SK-N-SH (cell line): ENCODE results near the gene AIF1L. TPM values are rescaled to one million over a fixed set of nuclear protein-coding genes. Genes with fewer than 3 reads are reported as not detected.

Source experiments
- CTCF ChIA-PET: fragments of 300-600, 350-600 bp; formaldehyde crosslinking; extraction: SDS; loops from one replicate; lab custom pipeline; 2021; lab: Yijun Ruan, JAX
- POLR2A ChIA-PET: fragments of 350-600 bp; sonication (Branson Sonifier 250); formaldehyde crosslinking; extraction: SDS; loops from one replicate; lab custom pipeline; 2020; ENCODE audit warnings: antibody characterized with exemption, inconsistent platforms; lab: Yijun Ruan, JAX
- DNase-seq: peaks from one replicate; pipeline ENCODE4 v3.0.0; 2012
- H2AFZ ChIP-seq: fragments of 200-600 bp; sonication (generic); 2 replicates; pipeline ENCODE4 v1.8.1; 2016; ENCODE audit warnings: antibody characterized with exemption, mild to moderate bottlenecking, low read depth
- H3F3A ChIP-seq: fragments of 200-600 bp; sonication (generic); replicated peaks from 2 replicates; pipeline ENCODE3; 2016; ENCODE audit warnings: antibody characterized with exemption, mild to moderate bottlenecking; ENCODE audit not compliant: insufficient read depth
- H3K27ac ChIP-seq, 2 experiments: fragments of 200-500 bp in 1 of 2; fragments of 200-600 bp in 1 of 2; sonication (Bioruptor generic) in 1 of 2; sonication (generic), shearing (Covaris generic) in 1 of 2; 2 replicates each; pipeline versions ENCODE4 v1.5.1 to v1.6.1; 2014 to 2016; ENCODE audit warnings: low read depth in 2 of 2, inconsistent platforms in 1 of 2, low read length in 1 of 2, mild to moderate bottlenecking in 1 of 2, mixed read lengths in 1 of 2
- H3K27me3 ChIP-seq: fragments of 200-600 bp; sonication (generic), shearing (Covaris generic); 2 replicates; pipeline ENCODE4 v1.6.1; 2016; ENCODE audit warnings: mixed run types; ENCODE audit not compliant: insufficient read depth
- H3K36me3 ChIP-seq, 2 experiments: fragments of 200-500 bp in 1 of 2; fragments of 200-600 bp in 1 of 2; sonication (Bioruptor generic) in 1 of 2; sonication (generic) in 1 of 2; replicated peaks in 1 of 2; 2 replicates each; pipeline versions ENCODE3 to v1.5.1; 2014 to 2016; ENCODE audit warnings: low read length in 1 of 2, mild to moderate bottlenecking in 1 of 2; ENCODE audit not compliant: insufficient read depth in 2 of 2, control insufficient read depth in 1 of 2
- H3K4me1 ChIP-seq, 2 experiments: fragments of 200-500 bp in 1 of 2; fragments of 200-600 bp in 1 of 2; sonication (Bioruptor generic) in 1 of 2; sonication (generic), shearing (Covaris generic) in 1 of 2; 2 replicates each; pipeline versions ENCODE4 v1.5.1 to v1.6.1; 2014 to 2016; ENCODE audit warnings: low read depth in 1 of 2, low read length in 1 of 2, mixed run types in 1 of 2; ENCODE audit not compliant: insufficient read depth in 2 of 2, control insufficient read depth in 1 of 2
- H3K4me2 ChIP-seq: fragments of 200-600 bp; sonication (generic), shearing (Covaris generic); 2 replicates; pipeline ENCODE4 v1.6.1; 2017; ENCODE audit warnings: mixed run types
- H3K4me3 ChIP-seq, 2 experiments: fragments of 200-500 bp in 1 of 2; fragments of 200-600 bp in 1 of 2; sonication (Bioruptor generic) in 1 of 2; sonication (generic), shearing (Covaris generic) in 1 of 2; 2 replicates each; pipeline versions ENCODE4 v1.5.1 to v1.8.1; 2014 to 2016; ENCODE audit warnings: low read depth in 2 of 2, inconsistent platforms in 1 of 2, low read length in 1 of 2, mild to moderate bottlenecking in 1 of 2, mixed read lengths in 1 of 2, moderate library complexity in 1 of 2
- H3K79me2 ChIP-seq: fragments of 200-600 bp; sonication (generic); 2 replicates; pipeline ENCODE4 v1.8.1; 2017; ENCODE audit warnings: mild to moderate bottlenecking; ENCODE audit not compliant: insufficient read depth
- H3K9ac ChIP-seq: fragments of 200-600 bp; sonication (generic); 2 replicates; pipeline ENCODE4 v1.6.1; 2017; ENCODE audit warnings: mixed run types
- H3K9me2 ChIP-seq: fragments of 200-600 bp; sonication (generic); 2 replicates; pipeline ENCODE4 v1.6.1; 2017; ENCODE audit warnings: mixed run types
- H3K9me3 ChIP-seq: fragments of 200-600 bp; sonication (generic); 2 replicates; pipeline ENCODE4 v1.6.1; 2017; ENCODE audit warnings: mixed run types, mild to moderate bottlenecking, moderate library complexity
- H4K20me1 ChIP-seq: fragments of 200-600 bp; sonication (generic); 2 replicates; pipeline ENCODE4 v1.6.1; 2017; ENCODE audit warnings: mild to moderate bottlenecking, mixed run types; ENCODE audit not compliant: insufficient read depth
- CHD2 ChIP-seq: fragments of 150-350 bp; IDR thresholded peaks from 2 replicates; pipeline ENCODE4 v1.6.1; 2018; ENCODE audit warnings: low read length; ENCODE audit not compliant: partially characterized antibody
- ELF1 ChIP-seq: IDR thresholded peaks from 2 replicates; pipeline ENCODE4 v1.4.0; 2012
- EP300 ChIP-seq, 2 experiments: IDR thresholded peaks; 2 replicates each; pipeline versions ENCODE4 v1.4.0 to v1.6.1; 2012; ENCODE audit warnings: borderline replicate concordance in 1 of 2, low read depth in 1 of 2, low read length in 1 of 2
- FOSL2 ChIP-seq: IDR thresholded peaks from 2 replicates; pipeline ENCODE4 v1.4.0; 2012; ENCODE audit warnings: low read depth, mild to moderate bottlenecking, moderate library complexity, borderline replicate concordance
- GATA2 ChIP-seq: sonication (generic); formaldehyde crosslinking; IDR thresholded peaks from 2 replicates; pipeline ENCODE4 v1.5.0; 2020; ENCODE audit warnings: mild to moderate bottlenecking, missing genetic modification reagents
- JUND ChIP-seq: IDR thresholded peaks from 2 replicates; pipeline ENCODE4 v1.4.0; 2012
- MXI1 ChIP-seq: IDR thresholded peaks from 2 replicates; pipeline ENCODE4 v1.6.1; 2012; ENCODE audit warnings: mild to moderate bottlenecking, low read depth, low read length, improper control_type of control experiment
- NFIC ChIP-seq: IDR thresholded peaks from 2 replicates; pipeline ENCODE4 v1.4.0; 2012; ENCODE audit warnings: borderline replicate concordance
- POLR2AphosphoS5 ChIP-seq: IDR thresholded peaks from 2 replicates; pipeline ENCODE4 v1.6.1; 2012; ENCODE audit warnings: low read depth, low read length
- RFX5 ChIP-seq: IDR thresholded peaks from 2 replicates; pipeline ENCODE4 v1.6.1; 2012; ENCODE audit warnings: mild to moderate bottlenecking, improper control_type of control experiment, low read length
- SIN3A ChIP-seq: IDR thresholded peaks from 2 replicates; pipeline ENCODE4 v1.6.1; 2012; ENCODE audit warnings: low read depth, mild to moderate bottlenecking, low read length, moderate library complexity, borderline replicate concordance
- SMC3 ChIP-seq: IDR thresholded peaks from 2 replicates; pipeline ENCODE4 v1.6.1; 2012; ENCODE audit warnings: low read depth, low read length, improper control_type of control experiment
- TCF12 ChIP-seq: IDR thresholded peaks from 2 replicates; pipeline ENCODE4 v1.4.0; 2012
- TEAD4 ChIP-seq: IDR thresholded peaks from 2 replicates; pipeline ENCODE4 v1.4.0; 2012; ENCODE audit warnings: mild to moderate bottlenecking, borderline replicate concordance; ENCODE audit not compliant: insufficient read depth
- YY1 ChIP-seq: IDR thresholded peaks from 2 replicates; pipeline ENCODE4 v1.4.0; 2012; ENCODE audit warnings: low read depth, mild to moderate bottlenecking
- WGBS: methylation state at CpG from one replicate; pipeline ENCODE4 v1.1.6; 2017; ENCODE audit warnings: low lambda C conversion rate; 5-methylcytosine and 5-hydroxymethylcytosine counted together
- polyA plus RNA-seq, 3 experiments: library from polyadenylated mRNA; depleted of rRNA; stranded (reverse); fragments of >200 nt; gene quantifications; 2 replicates each; pipeline ENCODE4 v1.2.3, GENCODE V29; 2012
- TF ChIP-seq, protein P1 (sequence below): IDR thresholded peaks from 2 replicates; pipeline ENCODE4; 2012
- TF ChIP-seq, protein P2 (sequence below): fragments of 150-350 bp; IDR thresholded peaks from 2 replicates; pipeline ENCODE4 v1.6.1; 2017; ENCODE audit warnings: antibody characterized with exemption, low read length, low read depth, borderline replicate concordance

AIF1L gene
- polyA plus RNA-seq, 1 of the 3 experiments (the other 2 are of a cell fraction) = 0.26 TPM

DNA sequence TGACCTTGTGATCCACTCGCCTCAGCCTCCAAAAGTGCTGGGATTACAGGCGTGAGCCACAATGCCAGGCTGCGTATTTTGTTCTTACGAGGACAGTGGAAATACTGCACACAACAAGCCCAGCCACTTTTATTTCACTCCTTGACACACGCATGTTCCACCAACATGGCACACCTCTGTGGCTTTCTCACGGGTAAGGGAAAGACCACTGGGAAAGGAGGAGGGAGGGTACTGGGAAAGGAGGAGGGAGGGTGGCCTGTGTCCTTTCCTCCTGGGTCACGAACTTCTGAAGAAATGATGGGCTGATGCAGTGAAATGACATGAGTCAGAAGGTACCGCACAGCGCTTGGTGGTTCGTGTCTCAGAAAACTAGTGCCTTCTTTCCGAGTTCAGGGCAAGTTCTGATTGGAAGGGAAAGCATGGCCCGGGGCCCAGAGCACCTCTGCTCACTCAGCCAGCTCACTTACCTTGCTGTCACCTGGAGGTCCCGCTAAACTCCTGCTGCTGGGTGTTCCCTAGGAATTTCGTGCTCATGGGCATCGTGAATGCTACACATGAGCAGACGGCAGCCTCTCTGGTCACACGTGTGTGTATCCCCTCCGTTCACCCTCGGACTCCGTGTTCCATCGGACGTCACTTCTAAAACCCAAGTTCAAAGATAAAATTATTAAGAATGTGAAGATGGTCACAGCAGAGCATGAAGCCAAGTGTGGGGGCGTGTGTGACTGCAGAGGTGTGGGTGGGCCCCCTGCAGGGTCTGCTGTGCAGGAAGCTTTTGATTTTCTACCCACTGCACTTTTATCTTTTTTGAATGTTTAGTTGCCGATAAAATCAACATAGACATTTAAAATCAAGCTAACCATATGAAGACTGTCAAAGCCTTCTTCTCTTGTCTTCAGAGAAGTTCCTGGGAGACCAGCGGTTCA lies 44.5 kb upstream of the AIF1L start:
- Histone ChIP-seq H3K79me2 (no peaks in the 10 kb centered on the region), H3K4me3 (no peak overlapping the region), H3K27me3 (no peaks in the 10 kb centered on the region; the same call in 1 of the 2 replicates), H3K27ac (no peak overlapping the region), H3K9me2 (no peaks in the 10 kb centered on the region), H3K9me3 (no peaks in the 10 kb centered on the region), H3K36me3 (no peaks in the 10 kb centered on the region), H3F3A (no peaks in the 10 kb centered on the region), H3K4me1 (no peaks in the 10 kb centered on the region; a peak in 1 of 4 replicates), H3K9ac (no peak overlapping the region), H3K4me2 (no peak overlapping the region), H2AFZ (no peak overlapping the region), H4K20me1 (no peaks in the 10 kb centered on the region)
- 72% methylated on average over 25 of the region's 25 CpGs for WGBS
- TF ChIP-seq, protein P1, sequence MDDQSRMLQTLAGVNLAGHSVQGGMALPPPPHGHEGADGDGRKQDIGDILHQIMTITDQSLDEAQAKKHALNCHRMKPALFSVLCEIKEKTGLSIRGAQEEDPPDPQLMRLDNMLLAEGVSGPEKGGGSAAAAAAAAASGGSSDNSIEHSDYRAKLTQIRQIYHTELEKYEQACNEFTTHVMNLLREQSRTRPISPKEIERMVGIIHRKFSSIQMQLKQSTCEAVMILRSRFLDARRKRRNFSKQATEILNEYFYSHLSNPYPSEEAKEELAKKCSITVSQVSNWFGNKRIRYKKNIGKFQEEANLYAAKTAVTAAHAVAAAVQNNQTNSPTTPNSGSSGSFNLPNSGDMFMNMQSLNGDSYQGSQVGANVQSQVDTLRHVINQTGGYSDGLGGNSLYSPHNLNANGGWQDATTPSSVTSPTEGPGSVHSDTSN = no peak
- TF ChIP-seq, protein P2, sequence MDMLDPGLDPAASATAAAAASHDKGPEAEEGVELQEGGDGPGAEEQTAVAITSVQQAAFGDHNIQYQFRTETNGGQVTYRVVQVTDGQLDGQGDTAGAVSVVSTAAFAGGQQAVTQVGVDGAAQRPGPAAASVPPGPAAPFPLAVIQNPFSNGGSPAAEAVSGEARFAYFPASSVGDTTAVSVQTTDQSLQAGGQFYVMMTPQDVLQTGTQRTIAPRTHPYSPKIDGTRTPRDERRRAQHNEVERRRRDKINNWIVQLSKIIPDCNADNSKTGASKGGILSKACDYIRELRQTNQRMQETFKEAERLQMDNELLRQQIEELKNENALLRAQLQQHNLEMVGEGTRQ = no peak
- no peak for TF ChIP-seq TCF12
- no peak for TF ChIP-seq SMC3
- no peak for TF ChIP-seq CHD2
- TF ChIP-seq RFX5 = no peak
- no peak for TF ChIP-seq ELF1
- no peak for TF ChIP-seq JUND
- no peak for TF ChIP-seq GATA2 (CRISPR knock-in tag)
- TF ChIP-seq FOSL2 = no peak
- TF ChIP-seq NFIC = no peak
- TF ChIP-seq YY1 = no peak
- no peak for DNase-seq
- POLR2A ChIA-PET = no interaction called here
- CTCF ChIA-PET = interaction anchor here (0.8 to 2.2 kb wide), 9 partner anchors 9 to 284 kb away, joined by 3 to 8 read pairs (median 4); no protein-coding TSS in a partner anchor

DNA sequence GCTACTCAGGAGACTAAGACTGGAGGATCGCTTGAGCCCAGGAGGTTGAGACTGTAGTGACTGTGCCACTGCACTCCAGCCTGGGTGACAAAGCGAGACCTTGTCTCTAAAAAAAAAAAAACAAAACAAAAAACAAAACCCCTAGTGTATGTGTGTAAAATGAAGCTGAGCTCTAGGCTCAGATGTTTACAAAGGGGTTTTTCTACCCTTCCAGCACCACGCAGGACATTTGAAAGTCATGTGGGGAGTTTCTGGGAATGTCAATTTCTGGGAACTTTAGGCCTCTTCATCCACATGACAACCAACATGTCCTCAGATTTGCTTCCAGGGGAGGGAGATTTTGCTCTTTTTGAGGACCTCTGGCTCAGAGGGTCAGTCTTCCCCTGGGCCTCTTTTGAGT lies 42.4 kb upstream of the AIF1L start:
- no peaks in the 10 kb centered on the region; a peak in 1 of 4 replicates for H3K4me1 ChIP-seq
- H3K27me3 ChIP-seq = no peaks in the 10 kb centered on the region; the same call in 1 of the 2 replicates
- no peaks in the 10 kb centered on the region for H4K20me1 ChIP-seq
- H2AFZ ChIP-seq = no peak overlapping the region
- WGBS = 62% methylated on average over 3 of the region's 3 CpGs
- H3K36me3 ChIP-seq = no peaks in the 10 kb centered on the region
- no peak for DNase-seq
- no peaks in the 10 kb centered on the region for H3F3A ChIP-seq
- TF ChIP-seq POLR2AphosphoS5 = no peak
- TF ChIP-seq MXI1 = no peak
- no peak for TF ChIP-seq TEAD4
- TF ChIP-seq EP300 (IDR thresholded peaks at IDR 0.05; ENCODE audit: borderline replicate concordance in 1 of 2, low read depth in 1 of 2, low read length in 1 of 2) = no peak
- no peak for TF ChIP-seq SIN3A
- no peak overlapping the region for H3K27ac ChIP-seq
- H3K79me2 ChIP-seq = no peaks in the 10 kb centered on the region
- no peaks in the 10 kb centered on the region for H3K9me2 ChIP-seq
- H3K4me2 ChIP-seq = no peak overlapping the region
- H3K9me3 ChIP-seq = no peaks in the 10 kb centered on the region
- no peak overlapping the region for H3K9ac ChIP-seq
- CTCF ChIA-PET = interaction anchor here (0.6 to 1.3 kb wide), 10 partner anchors 9 to 353 kb away, joined by 3 to 7 read pairs (median 3); no protein-coding TSS in a partner anchor
- H3K4me3 ChIP-seq = no peak overlapping the region
- POLR2A ChIA-PET = no interaction called here
